DOHH2 (cell line): Measurements from ENCODE around the gene SLC37A1.

ENCODE experiments used
- H3F3A ChIP-seq: fragments of 200-600 bp; sonication (generic), shearing (Covaris generic); 2 replicates; pipeline ENCODE4 v1.6.0; 2016; ENCODE audit warnings: antibody characterized with exemption, mild to moderate bottlenecking; ENCODE audit not compliant: control insufficient read depth, insufficient read depth
- H3K27ac ChIP-seq: fragments of 200-600 bp; sonication (generic); 2 replicates; pipeline ENCODE4 v1.5.1; 2014; ENCODE audit warnings: low read depth, mild to moderate bottlenecking, low read length, moderate library complexity
- H3K27me3 ChIP-seq: fragments of 200-600 bp; sonication (generic); 2 replicates; pipeline ENCODE4 v1.6.1; 2014; ENCODE audit warnings: mild to moderate bottlenecking, low read length, mixed read lengths; ENCODE audit not compliant: control insufficient read depth
- H3K36me3 ChIP-seq: fragments of 200-600 bp; sonication (generic); 2 replicates; pipeline ENCODE4 v1.6.1; 2014; ENCODE audit warnings: mild to moderate bottlenecking, low read length, moderate library complexity, mixed read lengths; ENCODE audit not compliant: control insufficient read depth
- H3K4me1 ChIP-seq: fragments of 200-600 bp; sonication (generic); 2 replicates; pipeline ENCODE4 v1.6.1; 2014; ENCODE audit warnings: mild to moderate bottlenecking, low read length, mixed read lengths; ENCODE audit not compliant: control insufficient read depth
- H3K4me2 ChIP-seq: fragments of 200-600 bp; sonication (generic); 2 replicates; pipeline ENCODE4 v1.6.0; 2014; ENCODE audit warnings: mild to moderate bottlenecking, low read length, moderate library complexity
- H3K4me3 ChIP-seq: fragments of 200-600 bp; sonication (generic); 2 replicates; pipeline ENCODE4 v1.5.1; 2014; ENCODE audit warnings: mild to moderate bottlenecking, low read length, mixed read lengths
- H3K79me2 ChIP-seq: fragments of 200-600 bp; sonication (generic); 2 replicates; pipeline ENCODE4 v1.6.1; 2014; ENCODE audit warnings: mild to moderate bottlenecking, low read length, mixed read lengths; ENCODE audit not compliant: control insufficient read depth
- H3K9me2 ChIP-seq: fragments of 200-600 bp; sonication (generic); replicated peaks from 2 replicates; pipeline ENCODE4 v1.6.1; 2014; ENCODE audit warnings: mild to moderate bottlenecking, low read length, mixed read lengths; ENCODE audit not compliant: control insufficient read depth
- H3K9me3 ChIP-seq: fragments of 200-600 bp; sonication (generic); 2 replicates; pipeline ENCODE4 v1.6.1; 2014; ENCODE audit warnings: antibody characterized with exemption, low read length, mixed read lengths; ENCODE audit not compliant: control insufficient read depth, insufficient read depth
- H4K20me1 ChIP-seq: fragments of 200-600 bp; sonication (generic); 2 replicates; pipeline ENCODE4 v1.6.0; 2014; ENCODE audit warnings: low read depth, mild to moderate bottlenecking, antibody characterized with exemption, low read length, moderate library complexity; ENCODE audit not compliant: control insufficient read depth, insufficient read depth
- CTCF ChIP-seq: fragments of 200-600 bp; sonication (generic); IDR thresholded peaks from one replicate; pipeline ENCODE4 v1.5.1; 2014; ENCODE audit warnings: antibody characterized with exemption, mild to moderate bottlenecking, low read depth, low read length; ENCODE audit not compliant: poor library complexity, severe bottlenecking
- EZH2phosphoT487 ChIP-seq: fragments of 200-600 bp; sonication (generic); IDR thresholded peaks from 2 replicates; pipeline ENCODE4 v1.6.1; 2017; ENCODE audit warnings: borderline replicate concordance, mild to moderate bottlenecking, antibody characterized with exemption, low read length, moderate library complexity, mixed read lengths

Gene SLC37A1

GRCh38 chr21:42524341-42525028 lies 10.8 kb downstream of the SLC37A1 start:
- no peaks in the 10 kb centered on the region for H3K9me3 ChIP-seq

GRCh38 chr21:42525029-42525581 lies 11.5 kb downstream of the SLC37A1 start:
- Histone ChIP-seq H3F3A (peaks cover 38% of the 10 kb centered on the region), H3K27ac (peak overlapping the region; percentile 85), H3K27me3 (no peaks in the 10 kb centered on the region), H3K79me2 (peaks cover 92% of the 10 kb centered on the region), H3K9me2 (no peaks in the 10 kb centered on the region), H3K4me2 (peak overlapping the region; percentile 95), H3K4me1 (peaks cover 90% of the 10 kb centered on the region), H4K20me1 (peaks cover 3% of the 10 kb centered on the region; the same call in 1 of the 2 replicates), H3K9me3 (no peaks in the 10 kb centered on the region), H3K36me3 (peaks cover 95% of the 10 kb centered on the region), H3K4me3 (peak overlapping the region; percentile 81)
- no peak for TF ChIP-seq CTCF
- TF ChIP-seq EZH2phosphoT487: no peak

More at GRCh38 chr21:42524341-42525028, 10.8 kb downstream of the SLC37A1 start:
- H3K27me3 ChIP-seq: no peaks in the 10 kb centered on the region
- no peaks in the 10 kb centered on the region for H4K20me1 ChIP-seq
- no peaks in the 10 kb centered on the region for H3K9me2 ChIP-seq
- peaks cover 87% of the 10 kb centered on the region for H3K79me2 ChIP-seq
- H3K27ac ChIP-seq: peak overlapping the region; percentile 85
- peaks cover 95% of the 10 kb centered on the region for H3K36me3 ChIP-seq
- peaks cover 83% of the 10 kb centered on the region for H3K4me1 ChIP-seq
- H3K4me2 ChIP-seq: peak overlapping the region; percentile 95
- TF ChIP-seq EZH2phosphoT487: no peak
- peak overlapping the region; percentile 81 for H3K4me3 ChIP-seq
- H3F3A ChIP-seq: peaks cover 33% of the 10 kb centered on the region

- Histone ChIP-seq H3K79me2 (peaks cover 93% of the 10 kb centered on the region), H3K27me3 (no peaks in the 10 kb centered on the region), H3K4me1 (peaks cover 95% of the 10 kb centered on the region), H3K27ac (peak overlapping the region; percentile 85), H3K4me2 (peak overlapping the region; percentile 95), H3K4me3 (peak overlapping the region; percentile 81), H3K36me3 (peaks cover 95% of the 10 kb centered on the region), H3K9me3 (no peaks in the 10 kb centered on the region), H4K20me1 (peaks cover 3% of the 10 kb centered on the region; the same call in 1 of the 2 replicates), H3F3A (peaks cover 38% of the 10 kb centered on the region), H3K9me2 (no peaks in the 10 kb centered on the region)
- TF ChIP-seq CTCF: no peak
- no peak for TF ChIP-seq EZH2phosphoT487
Observed at GRCh38 chr21:42525676-42526378, 12.2 kb downstream of the SLC37A1 start.
